Natural killer cell (primary cell): ENCODE data around the gene KCTD7. TPM values are rescaled to one million over a fixed set of nuclear protein-coding genes. Genes with fewer than 3 reads are reported as not detected.
"Not testable (repeated sequence)": the region's sequence is repeated elsewhere in the genome, so short reads cannot be mapped to it uniquely, and the experiment has no call there.

ENCODE experiments used
- ATAC-seq, 3 donors: fragments of 150-1000 bp in 2 of 3; fragments of 200-7000 bp in 1 of 3; cut with Tn5 transposase; 1 replicate in 1 of 3; 2 replicates in 2 of 3; pipeline ENCODE4 v1.10.0; 2021; ENCODE audit warnings: mild to moderate bottlenecking in 2 of 3, moderate library complexity in 2 of 3
- DNase-seq, 2 donors: peaks; one replicate each; pipeline versions ENCODE4 v3.0.0 to v3.0.0-alpha.2; 2013 to 2021; ENCODE audit warnings: mixed read lengths in 1 of 2
- H3K27ac ChIP-seq: one replicate; pipeline ENCODE4 v1.5.1; 2013; ENCODE audit warnings: mild to moderate bottlenecking, low read length
- H3K27me3 ChIP-seq: one replicate; pipeline ENCODE4 v1.6.1; 2013; ENCODE audit warnings: low read length; ENCODE audit not compliant: control insufficient read depth, insufficient read depth
- H3K36me3 ChIP-seq: one replicate; pipeline ENCODE4 v1.6.1; 2013; ENCODE audit warnings: low read length; ENCODE audit not compliant: control insufficient read depth, insufficient read depth
- H3K4me1 ChIP-seq: one replicate; pipeline ENCODE4 v1.6.1; 2013; ENCODE audit warnings: low read length; ENCODE audit not compliant: control insufficient read depth, insufficient read depth
- H3K4me3 ChIP-seq: one replicate; pipeline ENCODE4 v1.5.1; 2013; ENCODE audit warnings: low read length
- H3K9me3 ChIP-seq: one replicate; pipeline ENCODE4 v1.6.1; 2013; ENCODE audit warnings: low read length; ENCODE audit not compliant: control insufficient read depth, insufficient read depth
- H3K27ac Mint-ChIP-seq, 2 donors: one replicate each; pipeline ENCODE4 v1.8.0; 2022; ENCODE audit warnings: mild to moderate bottlenecking in 2 of 2, mixed read lengths in 2 of 2, moderate library complexity in 1 of 2
- H3K27me3 Mint-ChIP-seq, 2 donors: one replicate each; pipeline ENCODE4 v1.8.0; 2022; ENCODE audit warnings: low read depth in 2 of 2, mixed read lengths in 2 of 2
- H3K36me3 Mint-ChIP-seq: one replicate; pipeline ENCODE4 v1.8.0; 2022; ENCODE audit warnings: mixed read lengths
- H3K4me1 Mint-ChIP-seq, 2 donors: one replicate each; pipeline ENCODE4 v1.8.0; 2022; ENCODE audit warnings: mixed read lengths in 2 of 2
- H3K4me3 Mint-ChIP-seq: one replicate; pipeline ENCODE4 v1.8.0; 2022; ENCODE audit warnings: mild to moderate bottlenecking, moderate library complexity, mixed read lengths
- H3K9me3 Mint-ChIP-seq, 2 donors: one replicate each; pipeline ENCODE4 v1.8.0; 2022; ENCODE audit warnings: mixed read lengths in 2 of 2
- WGBS: methylation state at CpG from one replicate; pipeline ENCODE4 v1.1.7; 2013; ENCODE audit warnings: missing lambda C conversion rate; ENCODE audit not compliant: insufficient coverage; 5-methylcytosine and 5-hydroxymethylcytosine counted together
- intact Hi-C: fragments of 100-400 bp; cut with micrococcal nuclease; formaldehyde crosslinking; loops from one replicate; pipeline ENCODE4 v1.14.2; 2022
- total RNA-seq, 4 donors: library from RNA; stranded (reverse); fragments of 120-200 nt in 1 of 4; gene quantifications; one replicate each; pipeline versions ENCODE4 v1.2.3 to v1.2.4, GENCODE V29; 2013 to 2022
- TF ChIP-seq, protein P1 (sequence below): fragments of 200-600 bp; IDR thresholded peaks from one replicate; pipeline ENCODE4 v1.8.0; 2022; ENCODE audit warnings: antibody characterized with exemption

Gene KCTD7
- total RNA-seq, 3 donors from 2014 or later (not counting 1 experiment from before 2014, with no cell fraction given): 29.3 to 33.0 (median 31.7) TPM

DNA sequence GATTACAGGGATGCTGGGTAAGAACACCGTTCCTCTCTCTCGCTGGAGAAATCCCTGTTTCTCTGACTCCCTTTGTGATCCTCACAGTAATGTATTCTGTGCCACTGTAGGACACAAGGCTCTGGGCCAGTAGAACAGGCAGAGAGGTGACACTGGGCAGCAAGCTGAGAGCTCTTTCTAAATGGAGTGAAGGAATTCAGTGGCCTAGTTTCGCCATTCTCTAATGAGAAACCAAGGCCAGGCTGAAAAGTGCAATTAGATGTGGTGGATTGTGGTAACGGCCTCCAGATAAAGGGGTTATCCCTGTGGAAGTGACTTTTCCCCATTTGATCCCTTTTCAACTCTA is 12.8 kb downstream of the KCTD7 start:
- Histone ChIP-seq H3K36me3 (peaks cover 77% of the 10 kb centered on the region), H3K27me3 (no peaks in the 10 kb centered on the region), H3K9me3 (no peaks in the 10 kb centered on the region), H3K4me1 (no peaks in the 10 kb centered on the region), H3K4me3 (no peak overlapping the region), H3K27ac (no peak overlapping the region)
- peaks cover 18% of the 10 kb centered on the region for H3K36me3 Mint-ChIP-seq
- peaks cover 6 to 9% of the 10 kb centered on the region in 2 donors for H3K4me1 Mint-ChIP-seq
- TF ChIP-seq, protein P1, sequence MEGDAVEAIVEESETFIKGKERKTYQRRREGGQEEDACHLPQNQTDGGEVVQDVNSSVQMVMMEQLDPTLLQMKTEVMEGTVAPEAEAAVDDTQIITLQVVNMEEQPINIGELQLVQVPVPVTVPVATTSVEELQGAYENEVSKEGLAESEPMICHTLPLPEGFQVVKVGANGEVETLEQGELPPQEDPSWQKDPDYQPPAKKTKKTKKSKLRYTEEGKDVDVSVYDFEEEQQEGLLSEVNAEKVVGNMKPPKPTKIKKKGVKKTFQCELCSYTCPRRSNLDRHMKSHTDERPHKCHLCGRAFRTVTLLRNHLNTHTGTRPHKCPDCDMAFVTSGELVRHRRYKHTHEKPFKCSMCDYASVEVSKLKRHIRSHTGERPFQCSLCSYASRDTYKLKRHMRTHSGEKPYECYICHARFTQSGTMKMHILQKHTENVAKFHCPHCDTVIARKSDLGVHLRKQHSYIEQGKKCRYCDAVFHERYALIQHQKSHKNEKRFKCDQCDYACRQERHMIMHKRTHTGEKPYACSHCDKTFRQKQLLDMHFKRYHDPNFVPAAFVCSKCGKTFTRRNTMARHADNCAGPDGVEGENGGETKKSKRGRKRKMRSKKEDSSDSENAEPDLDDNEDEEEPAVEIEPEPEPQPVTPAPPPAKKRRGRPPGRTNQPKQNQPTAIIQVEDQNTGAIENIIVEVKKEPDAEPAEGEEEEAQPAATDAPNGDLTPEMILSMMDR: no peak
- WGBS: 94% methylated on average over 4 of the region's 4 CpGs
- ATAC-seq: no peak
- intact Hi-C loops: no loop called here
- peak overlapping the region in 1 of 2 donors; percentile 35 for H3K27ac Mint-ChIP-seq
- H3K9me3 Mint-ChIP-seq: no peaks in the 10 kb centered on the region
- no peak overlapping the region for H3K4me3 Mint-ChIP-seq
- DNase-seq: no peak
- H3K27me3 Mint-ChIP-seq: no peaks in the 10 kb centered on the region

DNA sequence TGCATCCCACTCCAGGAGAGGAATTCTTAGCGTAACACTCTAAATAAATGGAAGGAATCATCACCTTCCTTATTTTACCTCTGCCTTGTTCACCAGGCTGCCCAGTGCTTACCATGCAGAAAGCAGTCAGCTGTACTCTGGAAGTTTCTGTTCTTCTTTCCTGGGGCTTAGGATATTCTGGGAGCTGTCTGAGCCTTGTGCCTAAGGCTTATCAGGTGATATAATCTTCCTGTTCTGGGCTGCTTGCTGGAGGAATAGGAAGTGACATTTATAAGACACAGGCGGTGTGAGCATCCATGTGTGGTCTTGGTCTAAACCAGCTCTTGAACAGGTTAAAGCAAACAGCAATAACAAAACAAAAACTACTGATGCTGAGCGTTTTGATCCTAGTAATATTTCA is 13.5 kb downstream of the KCTD7 start:
- no peak overlapping the region for H3K4me3 Mint-ChIP-seq
- no peaks in the 10 kb centered on the region for H3K9me3 ChIP-seq
- no peak overlapping the region for H3K27ac ChIP-seq
- WGBS: 76% methylated on average over 3 of the region's 3 CpGs
- no peaks in the 10 kb centered on the region for H3K4me1 ChIP-seq
- TF ChIP-seq, protein P1: no peak
- H3K27me3 ChIP-seq: no peaks in the 10 kb centered on the region
- H3K36me3 ChIP-seq: peaks cover 78% of the 10 kb centered on the region
- peak overlapping the region; percentile 57 to 69 for H3K27ac Mint-ChIP-seq
- intact Hi-C loops: no loop called here
- peaks cover 18% of the 10 kb centered on the region for H3K36me3 Mint-ChIP-seq
- H3K9me3 Mint-ChIP-seq: no peaks in the 10 kb centered on the region
- H3K4me3 ChIP-seq: no peak overlapping the region
- H3K27me3 Mint-ChIP-seq: no peaks in the 10 kb centered on the region
- ATAC-seq (no peak), DNase-seq (no peak)
- peaks cover 6 to 9% of the 10 kb centered on the region in 2 donors for H3K4me1 Mint-ChIP-seq

- DNase-seq: no peak
- Mint-ChIP-seq H3K36me3 (peaks cover 18% of the 10 kb centered on the region), H3K4me3 (no peak overlapping the region), H3K4me1 (peaks cover 6 to 9% of the 10 kb centered on the region in 2 donors), H3K9me3 (no peaks in the 10 kb centered on the region), H3K27ac (peak overlapping the region; percentile 57 to 69), H3K27me3 (no peaks in the 10 kb centered on the region)
- TF ChIP-seq, protein P1: no peak
- Histone ChIP-seq H3K36me3 (peaks cover 71% of the 10 kb centered on the region), H3K27ac (no peak overlapping the region), H3K4me3 (no peak overlapping the region), H3K27me3 (no peaks in the 10 kb centered on the region), H3K4me1 (no peaks in the 10 kb centered on the region), H3K9me3 (no peaks in the 10 kb centered on the region)
- intact Hi-C loops: no loop called here
- ATAC-seq: no peak
These were observed 14.3 kb downstream of the KCTD7 start for GRCh38 chr7:66642932-66643331.

DNA sequence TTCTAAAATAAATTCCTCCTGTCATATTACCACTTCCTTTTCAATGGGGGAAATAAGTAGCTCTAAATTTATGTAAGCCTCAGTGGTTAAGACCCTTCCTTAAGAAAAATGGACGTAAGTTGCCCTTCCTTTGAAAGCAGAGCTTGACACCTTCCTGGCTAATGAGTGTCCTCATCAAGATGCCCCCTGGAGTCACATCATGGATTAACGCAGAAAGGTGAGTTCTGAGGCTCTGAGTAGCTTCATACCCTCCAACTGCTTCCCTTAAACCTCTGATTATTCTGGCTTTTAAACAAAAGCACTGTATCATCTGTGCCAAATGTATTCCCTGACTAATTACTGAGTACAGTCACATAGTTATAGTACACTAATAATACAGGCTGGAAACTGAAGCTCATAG is 14.7 kb downstream of the KCTD7 start:
- Mint-ChIP-seq H3K27me3 (no peaks in the 10 kb centered on the region), H3K9me3 (no peaks in the 10 kb centered on the region), H3K27ac (peak overlapping the region in 1 of 2 donors; percentile 69), H3K36me3 (peaks cover 18% of the 10 kb centered on the region), H3K4me3 (no peak overlapping the region), H3K4me1 (peaks cover 6 to 9% of the 10 kb centered on the region in 2 donors)
- intact Hi-C loops: no loop called here
- TF ChIP-seq, protein P1: no peak
- Histone ChIP-seq H3K4me1 (no peaks in the 10 kb centered on the region), H3K27me3 (no peaks in the 10 kb centered on the region), H3K9me3 (no peaks in the 10 kb centered on the region), H3K36me3 (peaks cover 66% of the 10 kb centered on the region), H3K27ac (no peak overlapping the region), H3K4me3 (no peak overlapping the region)
- ATAC-seq (no peak), DNase-seq (no peak)
- WGBS: 91% methylated on average over 2 of the region's 2 CpGs

DNA sequence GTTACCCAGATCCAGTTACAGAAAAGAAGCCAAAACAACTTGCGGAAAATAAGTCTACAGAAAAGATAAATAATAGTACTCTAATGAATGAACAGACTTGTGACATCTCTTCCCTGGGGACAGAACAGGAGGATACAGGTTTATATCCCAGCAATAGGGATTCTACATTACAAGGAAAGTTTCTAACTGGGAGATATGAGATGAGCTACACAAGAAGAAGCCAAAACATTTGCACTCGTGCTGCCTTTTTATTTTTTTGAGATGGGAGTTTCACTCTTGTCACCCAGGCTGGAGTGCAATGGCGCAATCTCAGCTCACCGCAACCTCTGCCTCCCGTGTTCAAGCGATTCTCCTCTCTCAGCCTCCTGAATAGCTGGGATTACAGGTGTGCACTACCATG is 22.3 kb downstream of the KCTD7 start:
- Mint-ChIP-seq H3K4me3 (peak overlapping the region; percentile 25), H3K4me1 (peaks cover 10 to 32% of the 10 kb centered on the region in 2 donors), H3K27ac (peak overlapping the region in 1 of 2 donors; percentile 53)
- ATAC-seq, DNase-seq, H3K27ac ChIP-seq, H3K27me3 ChIP-seq, H3K9me3 ChIP-seq, H3K36me3 Mint-ChIP-seq, H3K27me3 Mint-ChIP-seq, intact Hi-C loops, H3K4me3 ChIP-seq, H3K36me3 ChIP-seq, H3K9me3 Mint-ChIP-seq: not testable (repeated sequence)
- peaks cover 21% of the 10 kb centered on the region for H3K4me1 ChIP-seq
- WGBS: 91% methylated on average over 5 of the region's 6 CpGs
